ENCODE results near the gene TCF15. TPM values are rescaled to one million over a fixed set of nuclear protein-coding genes. Genes with fewer than 3 reads are reported as not detected.
"Not testable (repeated sequence)": the region's sequence is repeated elsewhere in the genome, so short reads cannot be mapped to it uniquely, and the experiment has no call there.

TCF15 gene
- total RNA-seq, 1 donor from 2014 or later = not detected

GRCh38 chr20:582204-582603 lies 27.9 kb downstream of the TCF15 start:
- no peak overlapping the region for H3K27ac ChIP-seq
- H3K27me3 ChIP-seq = no peaks in the 10 kb centered on the region
- no peak overlapping the region for H3K4me3 ChIP-seq
- no peak for DNase-seq (ENCODE audit: extremely low spot score in 2 of 2)
- TF ChIP-seq POLR2A (IDR thresholded peaks at IDR 0.05) (no peak), CTCF (IDR thresholded peaks at IDR 0.05) (no peak), POLR2AphosphoS5 (IDR thresholded peaks at IDR 0.05; ENCODE audit: insufficient read depth in 1 of 2, low read depth in 1 of 2) (no peak)
- no peaks in the 10 kb centered on the region for H3K36me3 ChIP-seq
- intact Hi-C loops (cut with DNase I) = no loop called here
- no peaks in the 10 kb centered on the region for H3K9me3 ChIP-seq
- no peaks in the 10 kb centered on the region for H3K4me1 ChIP-seq

GRCh38 chr20:578940-579690 lies 31.0 kb downstream of the TCF15 start:
- H3K36me3 ChIP-seq; intact Hi-C loops (cut with DNase I); H3K27ac ChIP-seq; H3K4me1 ChIP-seq; H3K27me3 ChIP-seq; DNase-seq (ENCODE audit: extremely low spot score in 2 of 2); H3K9me3 ChIP-seq; H3K4me3 ChIP-seq: not testable (repeated sequence)

DNA sequence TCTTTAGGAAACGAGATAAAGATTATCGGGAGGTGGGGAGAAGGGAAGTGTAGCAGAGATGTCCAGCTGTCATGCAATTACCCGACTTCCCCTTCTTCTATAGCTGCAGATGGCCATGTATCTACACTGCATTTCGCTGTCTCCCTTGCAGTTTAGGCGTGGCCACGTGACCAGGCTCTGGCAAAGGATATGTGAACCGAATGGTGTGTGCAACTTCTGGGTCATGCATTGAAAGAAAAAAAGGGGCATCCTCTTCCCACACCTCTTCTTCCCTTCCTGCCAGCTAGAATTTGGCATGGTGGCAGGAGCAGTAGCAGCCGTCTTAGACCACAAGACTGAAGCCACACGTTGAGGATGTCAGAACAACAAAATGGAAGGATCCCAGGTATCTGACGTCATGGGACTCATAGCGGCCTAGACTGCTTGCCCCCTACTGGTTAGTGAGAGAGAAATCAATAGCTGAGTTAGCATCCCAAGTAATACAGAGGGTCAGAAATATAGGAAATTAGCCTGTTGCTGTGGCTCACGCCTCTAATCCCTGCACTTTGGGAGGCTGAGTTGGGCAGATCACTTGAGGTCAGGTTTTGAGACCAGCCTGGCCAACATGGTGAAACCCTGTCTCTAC lies 32.8 kb downstream of the TCF15 start:
- no peak for DNase-seq (ENCODE audit: extremely low spot score in 2 of 2)
- TF ChIP-seq POLR2A (IDR thresholded peaks at IDR 0.05) = no peak
- TF ChIP-seq POLR2AphosphoS5 (IDR thresholded peaks at IDR 0.05; ENCODE audit: insufficient read depth in 1 of 2, low read depth in 1 of 2) = no peak
- no peak for TF ChIP-seq CTCF (IDR thresholded peaks at IDR 0.05)
- no peak overlapping the region for H3K27ac ChIP-seq
- H3K4me1 ChIP-seq = peaks cover 4% of the 10 kb centered on the region
- no peak overlapping the region for H3K4me3 ChIP-seq
- intact Hi-C loops (cut with DNase I) = no loop called here
- H3K9me3 ChIP-seq = no peaks in the 10 kb centered on the region
- H3K36me3 ChIP-seq = no peaks in the 10 kb centered on the region
- H3K27me3 ChIP-seq = no peaks in the 10 kb centered on the region

- H3K36me3 ChIP-seq = no peaks in the 10 kb centered on the region
- no peaks in the 10 kb centered on the region for H3K9me3 ChIP-seq
- intact Hi-C loops (cut with DNase I) = no loop called here
- no peak overlapping the region for H3K4me3 ChIP-seq
- H3K4me1 ChIP-seq = peaks cover 15% of the 10 kb centered on the region
- TF ChIP-seq POLR2AphosphoS5 (IDR thresholded peaks at IDR 0.05; ENCODE audit: insufficient read depth in 1 of 2, low read depth in 1 of 2) (no peak), CTCF (IDR thresholded peaks at IDR 0.05) (no peak), POLR2A (IDR thresholded peaks at IDR 0.05) (no peak)
- H3K27me3 ChIP-seq = no peaks in the 10 kb centered on the region
- H3K27ac ChIP-seq = no peak overlapping the region
- DNase-seq (ENCODE audit: extremely low spot score in 2 of 2) = no peak
Measured at GRCh38 chr20:576156-576555, 34.0 kb downstream of the TCF15 start.

GRCh38 chr20:575230-575629 lies 34.9 kb downstream of the TCF15 start:
- H3K9me3 ChIP-seq = no peaks in the 10 kb centered on the region
- H3K27ac ChIP-seq = no peak overlapping the region
- no peak for DNase-seq (ENCODE audit: extremely low spot score in 2 of 2)
- intact Hi-C loops (cut with DNase I) = no loop called here
- no peaks in the 10 kb centered on the region for H3K36me3 ChIP-seq
- H3K4me3 ChIP-seq = no peak overlapping the region
- TF ChIP-seq POLR2AphosphoS5 (IDR thresholded peaks at IDR 0.05; ENCODE audit: insufficient read depth in 1 of 2, low read depth in 1 of 2) (no peak), CTCF (IDR thresholded peaks at IDR 0.05) (no peak)
- H3K4me1 ChIP-seq = peaks cover 17% of the 10 kb centered on the region
- no peaks in the 10 kb centered on the region for H3K27me3 ChIP-seq
